GM23338 (cell line): ENCODE measurements around the gene FAM53B. TPM values are rescaled to one million over a fixed set of nuclear protein-coding genes. Genes with fewer than 3 reads are reported as not detected.

Source experiments
- ATAC-seq: fragments of 200-7000 bp; cut with Tn5 transposase; 3 replicates; pipeline ENCODE4 v1.9.1; 2020
- DNase-seq: peaks from one replicate; pipeline ENCODE4 v3.0.0-alpha.2; 2015; ENCODE audit warnings: low spot score
- H2AFZ ChIP-seq: fragments of 200-600 bp; sonication (generic); 2 replicates; pipeline ENCODE4 v1.8.0; 2016; ENCODE audit warnings: antibody characterized with exemption, mild to moderate bottlenecking, moderate library complexity
- H3F3A ChIP-seq: fragments of 200-600 bp; sonication (generic); replicated peaks from 2 replicates; pipeline ENCODE4 v1.8.0; 2017; ENCODE audit warnings: antibody characterized with exemption, mixed run types, low read depth
- H3K27ac ChIP-seq: fragments of 200-600 bp; sonication (generic); 2 replicates; pipeline ENCODE4 v1.6.1; 2016; ENCODE audit warnings: low read depth
- H3K27me3 ChIP-seq: fragments of 200-600 bp; sonication (generic); 2 replicates; pipeline ENCODE4 v1.8.0; 2016; ENCODE audit warnings: mild to moderate bottlenecking, mixed run types, moderate library complexity; ENCODE audit not compliant: insufficient read depth
- H3K36me3 ChIP-seq: fragments of 200-600 bp; sonication (generic); 2 replicates; pipeline ENCODE4 v1.8.0; 2016; ENCODE audit warnings: mild to moderate bottlenecking; ENCODE audit not compliant: insufficient read depth
- H3K4me1 ChIP-seq: fragments of 200-600 bp; sonication (generic); 2 replicates; pipeline ENCODE4 v1.8.0; 2016; ENCODE audit warnings: mild to moderate bottlenecking, moderate library complexity; ENCODE audit not compliant: insufficient read depth
- H3K4me2 ChIP-seq: fragments of 200-600 bp; sonication (generic); 2 replicates; pipeline ENCODE4 v1.7.1; 2017; ENCODE audit warnings: mixed run types
- H3K4me3 ChIP-seq: fragments of 200-600 bp; sonication (generic); 2 replicates; pipeline ENCODE4 v1.6.1; 2016; ENCODE audit warnings: mixed run types
- H3K79me2 ChIP-seq: fragments of 200-600 bp; sonication (generic); replicated peaks from 2 replicates; pipeline ENCODE4 v1.8.0; 2017; ENCODE audit warnings: mild to moderate bottlenecking; ENCODE audit not compliant: insufficient read depth
- H3K9me2 ChIP-seq: fragments of 200-600 bp; sonication (generic); 2 replicates; pipeline ENCODE4 v1.8.0; 2017; ENCODE audit not compliant: insufficient read depth
- H4K20me1 ChIP-seq: fragments of 200-600 bp; sonication (generic); replicated peaks from 2 replicates; pipeline ENCODE4 v1.8.0; 2017; ENCODE audit warnings: mild to moderate bottlenecking; ENCODE audit not compliant: insufficient read depth
- H3K27ac Mint-ChIP-seq: 2 replicates; pipeline ENCODE4 v1.8.0; 2020; ENCODE audit warnings: inconsistent platforms, mild to moderate bottlenecking, moderate library complexity, mixed read lengths
- H3K27me3 Mint-ChIP-seq: 3 replicates; pipeline ENCODE4 v1.8.0; 2022; ENCODE audit warnings: low read depth, mild to moderate bottlenecking, moderate library complexity, mixed read lengths, inconsistent platforms; ENCODE audit not compliant: insufficient read depth, poor library complexity
- H3K36me3 Mint-ChIP-seq: 3 replicates; pipeline ENCODE4 v1.8.0; 2021; ENCODE audit warnings: low read depth, mild to moderate bottlenecking, inconsistent platforms, moderate library complexity, mixed read lengths
- H3K4me1 Mint-ChIP-seq: 3 replicates; pipeline ENCODE4 v1.8.0; 2020; ENCODE audit warnings: mild to moderate bottlenecking, inconsistent platforms, mixed read lengths
- H3K4me3 Mint-ChIP-seq: 3 replicates; pipeline ENCODE4 v1.8.0; 2021; ENCODE audit warnings: moderate library complexity, mild to moderate bottlenecking, inconsistent platforms, mixed read lengths
- H3K9me3 Mint-ChIP-seq: 3 replicates; pipeline ENCODE4 v1.8.0; 2020; ENCODE audit warnings: moderate library complexity, mild to moderate bottlenecking, inconsistent platforms, mixed read lengths
- CREB1 ChIP-seq: fragments of 250-450 bp; sonication (Bioruptor Pico); IDR thresholded peaks from 2 replicates; pipeline ENCODE4 v1.5.0; 2020; ENCODE audit warnings: low read depth, mild to moderate bottlenecking, moderate library complexity
- ETS1 ChIP-seq: IDR thresholded peaks from 2 replicates; pipeline ENCODE4 v1.6.1; 2016; ENCODE audit warnings: antibody characterized with exemption
- EZH2phosphoT487 ChIP-seq: fragments of 200-600 bp; sonication (generic); IDR thresholded peaks from one replicate; pipeline ENCODE4 v1.8.1; 2018; ENCODE audit warnings: antibody characterized with exemption; ENCODE audit not compliant: unreplicated experiment
- JUNB ChIP-seq: IDR thresholded peaks from one replicate; pipeline ENCODE4 v1.6.1; 2016; ENCODE audit warnings: antibody characterized with exemption; ENCODE audit not compliant: unreplicated experiment
- REST ChIP-seq: IDR thresholded peaks from one replicate; pipeline ENCODE4 v1.6.1; 2018; ENCODE audit warnings: antibody characterized with exemption; ENCODE audit not compliant: unreplicated experiment
- STAT1 ChIP-seq: IDR thresholded peaks from one replicate; pipeline ENCODE4 v1.6.1; 2016; ENCODE audit warnings: antibody characterized with exemption; ENCODE audit not compliant: unreplicated experiment
- ZNF114 ChIP-seq: fragments of 250-450 bp; sonication (Bioruptor Pico); IDR thresholded peaks from 2 replicates; pipeline ENCODE4 v1.5.0; 2020; ENCODE audit warnings: mild to moderate bottlenecking, moderate library complexity
- ZNF331 ChIP-seq: fragments of 250-450 bp; sonication (Bioruptor Pico); IDR thresholded peaks from 2 replicates; pipeline ENCODE4 v1.5.0; 2020; ENCODE audit warnings: low read depth, mild to moderate bottlenecking, moderate library complexity
- ZNF462 ChIP-seq: fragments of 250-450 bp; sonication (Bioruptor Pico); IDR thresholded peaks from 2 replicates; pipeline ENCODE4 v1.5.0; 2020; ENCODE audit warnings: mild to moderate bottlenecking, moderate library complexity
- polyA plus RNA-seq: library from polyadenylated mRNA; unstranded; fragments of >200 nt; fragmentation: Nextera tagmentation; extraction: Ambion mirVana; gene quantifications from 2 replicates; pipeline ENCODE4 v1.2.1, GENCODE V29; 2016
- total RNA-seq: library from RNA; depleted of rRNA; stranded (reverse); fragments of >200 nt; shearing (Covaris generic); gene quantifications from 2 replicates; pipeline ENCODE4 v1.2.3, GENCODE V29; 2014
- TF ChIP-seq, protein P1 (sequence below), 2 experiments: fragments of 200-600 bp in 1 of 2; sonication (generic) in 1 of 2; conservative IDR thresholded peaks; 2 replicates each; pipeline versions ENCODE4 v1.5.1 to v1.6.1; 2016 to 2017; ENCODE audit warnings: antibody characterized with exemption in 2 of 2, low read depth in 2 of 2, mild to moderate bottlenecking in 2 of 2, moderate library complexity in 1 of 2

The FAM53B gene
- total and polyA plus RNA-seq, 2 experiments from 2014 or later: 3.0 to 20.3 TPM

- Histone ChIP-seq H3F3A (no peaks in the 10 kb centered on the region), H3K79me2 (no peaks in the 10 kb centered on the region), H3K4me1 (no peaks in the 10 kb centered on the region), H2AFZ (no peak overlapping the region), H3K36me3 (no peaks in the 10 kb centered on the region), H3K27me3 (no peaks in the 10 kb centered on the region), H3K4me2 (no peak overlapping the region), H3K9me2 (no peaks in the 10 kb centered on the region), H3K27ac (no peak overlapping the region), H4K20me1 (no peaks in the 10 kb centered on the region), H3K4me3 (no peak overlapping the region)
- ATAC-seq: no peak
- Mint-ChIP-seq H3K4me3 (no peak overlapping the region), H3K27ac (no peak overlapping the region), H3K36me3 (no peaks in the 10 kb centered on the region; the same call in 2 of the 3 replicates), H3K27me3 (peaks cover 4% of the 10 kb centered on the region), H3K9me3 (no peaks in the 10 kb centered on the region; the same call in 2 of the 3 replicates), H3K4me1 (no peaks in the 10 kb centered on the region; the same call in 2 of the 3 replicates)
- DNase-seq: no peak
- TF ChIP-seq STAT1 (no peak), ETS1 (no peak), ZNF114 (CRISPR knock-in tag) (no peak), ZNF331 (CRISPR knock-in tag) (no peak), EZH2phosphoT487 (no peak), CREB1 (CRISPR knock-in tag) (no peak), ZNF462 (CRISPR knock-in tag) (no peak), JUNB (no peak), REST (no peak)
- TF ChIP-seq, protein P1, sequence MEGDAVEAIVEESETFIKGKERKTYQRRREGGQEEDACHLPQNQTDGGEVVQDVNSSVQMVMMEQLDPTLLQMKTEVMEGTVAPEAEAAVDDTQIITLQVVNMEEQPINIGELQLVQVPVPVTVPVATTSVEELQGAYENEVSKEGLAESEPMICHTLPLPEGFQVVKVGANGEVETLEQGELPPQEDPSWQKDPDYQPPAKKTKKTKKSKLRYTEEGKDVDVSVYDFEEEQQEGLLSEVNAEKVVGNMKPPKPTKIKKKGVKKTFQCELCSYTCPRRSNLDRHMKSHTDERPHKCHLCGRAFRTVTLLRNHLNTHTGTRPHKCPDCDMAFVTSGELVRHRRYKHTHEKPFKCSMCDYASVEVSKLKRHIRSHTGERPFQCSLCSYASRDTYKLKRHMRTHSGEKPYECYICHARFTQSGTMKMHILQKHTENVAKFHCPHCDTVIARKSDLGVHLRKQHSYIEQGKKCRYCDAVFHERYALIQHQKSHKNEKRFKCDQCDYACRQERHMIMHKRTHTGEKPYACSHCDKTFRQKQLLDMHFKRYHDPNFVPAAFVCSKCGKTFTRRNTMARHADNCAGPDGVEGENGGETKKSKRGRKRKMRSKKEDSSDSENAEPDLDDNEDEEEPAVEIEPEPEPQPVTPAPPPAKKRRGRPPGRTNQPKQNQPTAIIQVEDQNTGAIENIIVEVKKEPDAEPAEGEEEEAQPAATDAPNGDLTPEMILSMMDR (conservative IDR thresholded peaks at IDR 0.05; ENCODE audit: low read depth in 2 of 2): no peak
These were observed 155.3 kb downstream of the FAM53B start for GRCh38 chr10:124588736-124589490.
